Mesenchymal stem cell (in vitro differentiated cells and primary cell): ENCODE data around the gene CHEK1.

ENCODE experiments used
- DNase-seq: peaks from one replicate; pipeline ENCODE4 v3.0.0-alpha.2; 2013
- H2AFZ ChIP-seq: one replicate; pipeline ENCODE4 v1.6.1; 2013; ENCODE audit warnings: low read depth, mild to moderate bottlenecking, control low read depth, inconsistent platforms, low read length, moderate library complexity
- H2AK5ac ChIP-seq: 2 replicates; pipeline ENCODE4 v1.6.1; 2013; ENCODE audit warnings: low read length, moderate library complexity, mild to moderate bottlenecking, inconsistent platforms; ENCODE audit not compliant: severe bottlenecking
- H2BK120ac ChIP-seq: one replicate; pipeline ENCODE4 v1.6.1; 2013; ENCODE audit warnings: low read depth, mild to moderate bottlenecking, inconsistent platforms, low read length, moderate library complexity
- H2BK12ac ChIP-seq, 2 experiments: one replicate each; pipeline ENCODE4 v1.6.1; 2013; ENCODE audit warnings: inconsistent platforms in 2 of 2, low read length in 2 of 2, mild to moderate bottlenecking in 2 of 2, moderate library complexity in 2 of 2, control low read depth in 1 of 2
- H2BK15ac ChIP-seq: one replicate; pipeline ENCODE4 v1.6.1; 2013; ENCODE audit warnings: mild to moderate bottlenecking, low read depth, inconsistent platforms; ENCODE audit not compliant: poor library complexity, severe bottlenecking
- H2BK5ac ChIP-seq: 2 replicates; pipeline ENCODE4 v1.6.1; 2013; ENCODE audit warnings: low read depth, mild to moderate bottlenecking, low read length, control low read depth, inconsistent platforms; ENCODE audit not compliant: poor library complexity, severe bottlenecking
- H3K14ac ChIP-seq, 2 experiments: one replicate each; pipeline ENCODE4 v1.6.1; 2013; ENCODE audit warnings: inconsistent platforms in 2 of 2, low read length in 2 of 2, control low read depth in 1 of 2, mild to moderate bottlenecking in 1 of 2, moderate library complexity in 1 of 2
- H3K18ac ChIP-seq, 2 experiments: one replicate each; pipeline ENCODE4 v1.6.1; 2013; ENCODE audit warnings: inconsistent platforms in 2 of 2, low read length in 2 of 2, control low read depth in 1 of 2, low read depth in 1 of 2, mild to moderate bottlenecking in 1 of 2
- H3K23ac ChIP-seq, 2 experiments: one replicate each; pipeline ENCODE4 v1.6.1; 2013; ENCODE audit warnings: inconsistent platforms in 2 of 2, low read length in 2 of 2, mild to moderate bottlenecking in 2 of 2, moderate library complexity in 2 of 2, control low read depth in 1 of 2
- H3K27ac ChIP-seq: 2 replicates; pipeline ENCODE4 v1.5.1; 2013; ENCODE audit warnings: mild to moderate bottlenecking, moderate library complexity, low read length, control low read depth, inconsistent platforms; ENCODE audit not compliant: poor library complexity, severe bottlenecking
- H3K27me3 ChIP-seq, 2 experiments: 2 replicates each; pipeline versions ENCODE4 v1.6.1 to v1.7.0; 2013; ENCODE audit warnings: low read length in 2 of 2, mild to moderate bottlenecking in 2 of 2, moderate library complexity in 2 of 2, control low read depth in 1 of 2, inconsistent platforms in 1 of 2; ENCODE audit not compliant: control insufficient read depth in 1 of 2, insufficient read depth in 1 of 2
- H3K36me3 ChIP-seq, 2 experiments: 2 replicates each; pipeline versions ENCODE4 v1.6.1 to v1.7.0; 2013; ENCODE audit warnings: low read length in 2 of 2, control low read depth in 1 of 2, inconsistent platforms in 1 of 2, low read depth in 1 of 2, mild to moderate bottlenecking in 1 of 2; ENCODE audit not compliant: insufficient read depth in 2 of 2, control insufficient read depth in 1 of 2
- H3K4ac ChIP-seq, 2 experiments: one replicate each; pipeline ENCODE4 v1.6.1; 2013; ENCODE audit warnings: inconsistent platforms in 2 of 2, low read length in 2 of 2, mild to moderate bottlenecking in 2 of 2, moderate library complexity in 2 of 2, control low read depth in 1 of 2, low read depth in 1 of 2
- H3K4me1 ChIP-seq: 2 replicates; pipeline ENCODE4 v1.6.1; 2013; ENCODE audit warnings: low read depth, low read length, control low read depth; ENCODE audit not compliant: control insufficient read depth, insufficient read depth
- H3K4me2 ChIP-seq: 2 replicates; pipeline ENCODE4 v1.6.1; 2013; ENCODE audit warnings: low read length, mild to moderate bottlenecking, inconsistent platforms; ENCODE audit not compliant: poor library complexity, severe bottlenecking
- H3K4me3 ChIP-seq, 2 experiments: 2 replicates each; pipeline versions ENCODE4 v1.5.1 to v1.7.0; 2013; ENCODE audit warnings: low read length in 2 of 2, mild to moderate bottlenecking in 2 of 2, control low read depth in 1 of 2, low read depth in 1 of 2; ENCODE audit not compliant: insufficient read depth in 1 of 2
- H3K79me1 ChIP-seq: replicated peaks from 2 replicates; pipeline ENCODE4 v1.6.1; 2013; ENCODE audit warnings: mild to moderate bottlenecking, control low read depth, low read length, inconsistent platforms; ENCODE audit not compliant: poor library complexity, severe bottlenecking
- H3K9ac ChIP-seq: 2 replicates; pipeline ENCODE4 v1.7.0; 2013; ENCODE audit warnings: mild to moderate bottlenecking, low read length, moderate library complexity
- H3K9me3 ChIP-seq: 2 replicates; pipeline ENCODE4 v1.7.0; 2013; ENCODE audit warnings: mild to moderate bottlenecking, low read length; ENCODE audit not compliant: control insufficient read depth
- H4K8ac ChIP-seq: one replicate; pipeline ENCODE4 v1.6.1; 2013; ENCODE audit warnings: inconsistent platforms, mild to moderate bottlenecking, low read length, moderate library complexity
- H4K91ac ChIP-seq: one replicate; pipeline ENCODE4 v1.6.1; 2013; ENCODE audit warnings: mild to moderate bottlenecking, low read length, inconsistent platforms
- WGBS: methylation state at CpG from one replicate; pipeline ENCODE4 v1.1.7; 2013; ENCODE audit warnings: mixed read lengths; 5-methylcytosine and 5-hydroxymethylcytosine counted together

The CHEK1 gene

GRCh38 chr11:125688066-125688465, 63.1 kb downstream of the CHEK1 start:
- Histone ChIP-seq H2AFZ (no peak overlapping the region), H3K4me1 (no peaks in the 10 kb centered on the region), H3K23ac (no peak overlapping the region), H3K27ac (no peak overlapping the region), H4K8ac (no peak overlapping the region), H2BK12ac (no peak overlapping the region), H3K9me3 (no peaks in the 10 kb centered on the region), H3K4me2 (no peak overlapping the region), H3K27me3 (no peaks in the 10 kb centered on the region), H2BK15ac (no peak overlapping the region), H3K9ac (no peak overlapping the region), H2BK120ac (no peak overlapping the region), H3K18ac (no peak overlapping the region), H3K4ac (no peak overlapping the region), H2AK5ac (no peak overlapping the region), H3K79me1 (no peaks in the 10 kb centered on the region), H3K36me3 (no peaks in the 10 kb centered on the region), H4K91ac (no peak overlapping the region), H2BK5ac (no peak overlapping the region), H3K4me3 (no peak overlapping the region), H3K14ac (no peak overlapping the region)
- WGBS: 97% methylated on average over 11 of the region's 11 CpGs
- DNase-seq: no peak

DNA sequence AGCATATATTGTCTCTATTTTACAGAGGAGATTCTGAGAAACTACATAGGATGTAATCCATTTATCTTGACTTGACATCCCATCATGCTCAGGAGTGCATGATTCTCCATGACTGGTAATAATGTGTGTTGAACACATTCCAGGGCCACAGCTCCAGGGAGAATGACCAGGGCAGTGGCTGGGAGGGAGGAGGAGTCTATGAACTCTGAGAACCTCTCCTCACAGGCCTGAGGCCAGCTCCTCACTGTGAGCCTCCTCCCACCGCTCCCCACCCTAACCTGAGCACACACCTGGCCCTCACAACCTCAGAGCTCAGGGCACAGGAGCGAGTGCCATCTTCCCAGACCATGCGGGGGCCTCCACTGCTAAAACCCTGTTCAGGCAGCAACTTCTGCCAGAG, 63.7 kb downstream of the CHEK1 start:
- Histone ChIP-seq H2BK15ac (no peak overlapping the region), H3K36me3 (no peaks in the 10 kb centered on the region), H4K8ac (no peak overlapping the region), H3K9ac (no peak overlapping the region), H4K91ac (no peak overlapping the region), H3K4me3 (no peak overlapping the region), H2BK120ac (no peak overlapping the region), H2AFZ (no peak overlapping the region), H3K4ac (no peak overlapping the region), H3K18ac (no peak overlapping the region), H2BK5ac (no peak overlapping the region), H2BK12ac (no peak overlapping the region), H3K4me1 (no peaks in the 10 kb centered on the region), H3K23ac (no peak overlapping the region), H3K9me3 (no peaks in the 10 kb centered on the region), H3K4me2 (no peak overlapping the region), H2AK5ac (no peak overlapping the region), H3K27ac (no peak overlapping the region), H3K27me3 (no peaks in the 10 kb centered on the region), H3K14ac (no peak overlapping the region), H3K79me1 (no peaks in the 10 kb centered on the region)
- no peak for DNase-seq
- WGBS: 92% methylated on average over 3 of the region's 3 CpGs

- Histone ChIP-seq H3K14ac (no peak overlapping the region), H3K4me3 (no peak overlapping the region), H3K18ac (no peak overlapping the region), H2BK120ac (no peak overlapping the region), H3K27me3 (no peaks in the 10 kb centered on the region), H4K8ac (no peak overlapping the region), H3K4me2 (no peak overlapping the region), H3K4me1 (no peaks in the 10 kb centered on the region), H2BK5ac (no peak overlapping the region), H3K9me3 (no peaks in the 10 kb centered on the region), H3K27ac (no peak overlapping the region), H3K79me1 (no peaks in the 10 kb centered on the region), H3K36me3 (no peaks in the 10 kb centered on the region), H2AK5ac (no peak overlapping the region), H2AFZ (no peak overlapping the region), H2BK15ac (no peak overlapping the region), H3K4ac (no peak overlapping the region), H4K91ac (no peak overlapping the region), H2BK12ac (no peak overlapping the region), H3K9ac (no peak overlapping the region), H3K23ac (no peak overlapping the region)
- 80% methylated on average over 6 of the region's 6 CpGs for WGBS
- DNase-seq: no peak
Measured at GRCh38 chr11:125689274-125689859, 64.4 kb downstream of the CHEK1 start.

DNA sequence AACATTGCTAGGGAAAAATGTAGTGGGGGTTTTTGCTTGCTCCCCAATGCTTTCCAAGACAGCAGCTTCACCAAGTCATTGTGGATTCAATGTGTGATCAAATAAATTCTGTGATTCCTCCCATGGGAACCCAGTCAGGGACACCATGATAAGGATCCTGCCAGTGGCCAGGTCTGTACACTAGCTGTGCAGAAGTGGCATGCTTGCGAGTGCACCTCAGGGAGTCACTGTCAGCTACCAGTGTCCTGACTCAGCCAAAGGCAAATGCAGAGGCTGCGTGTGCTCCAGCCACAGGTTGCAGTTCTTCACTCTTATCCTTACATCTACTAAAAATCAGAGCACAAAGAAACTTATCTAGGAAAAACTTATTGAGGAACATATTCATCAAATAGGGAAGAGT, 65.0 kb downstream of the CHEK1 start:
- WGBS: 96% methylated on average over 1 of the region's 2 CpGs
- Histone ChIP-seq H3K79me1 (no peaks in the 10 kb centered on the region), H3K4ac (no peak overlapping the region)

More for the DNA sequence above, 65.0 kb downstream of the CHEK1 start:
- Histone ChIP-seq H3K9me3 (no peaks in the 10 kb centered on the region), H4K91ac (no peak overlapping the region), H4K8ac (no peak overlapping the region), H3K4me2 (no peak overlapping the region), H3K4me1 (no peaks in the 10 kb centered on the region), H2BK15ac (no peak overlapping the region), H3K27ac (no peak overlapping the region), H3K27me3 (no peaks in the 10 kb centered on the region), H2BK12ac (no peak overlapping the region), H3K36me3 (no peaks in the 10 kb centered on the region), H3K4me3 (no peak overlapping the region), H2BK5ac (no peak overlapping the region), H3K9ac (no peak overlapping the region), H2AFZ (no peak overlapping the region), H3K23ac (no peak overlapping the region), H3K18ac (no peak overlapping the region), H2AK5ac (no peak overlapping the region), H2BK120ac (no peak overlapping the region), H3K14ac (no peak overlapping the region)
- DNase-seq: no peak
